Loucy (cell line): ENCODE results near the gene TAF1D.

Experiments
- H2AFZ ChIP-seq: fragments of 200-600 bp; sonication (generic); 2 replicates; pipeline ENCODE4 v1.6.0; 2016; ENCODE audit warnings: antibody characterized with exemption, mild to moderate bottlenecking, low read length, moderate library complexity
- H3F3A ChIP-seq: fragments of 200-600 bp; 2 replicates; pipeline ENCODE4 v1.6.0; 2016; ENCODE audit warnings: antibody characterized with exemption, low read depth, mild to moderate bottlenecking
- H3K27me3 ChIP-seq: fragments of 200-600 bp; sonication (generic); 2 replicates; pipeline ENCODE4 v1.6.1; 2014; ENCODE audit warnings: low read length, mild to moderate bottlenecking; ENCODE audit not compliant: insufficient read depth, poor library complexity, severe bottlenecking
- H3K36me3 ChIP-seq: fragments of 200-600 bp; sonication (generic); 2 replicates; pipeline ENCODE4 v1.6.1; 2016; ENCODE audit warnings: low read length; ENCODE audit not compliant: insufficient read depth
- H3K4me1 ChIP-seq: fragments of 200-600 bp; sonication (generic); 2 replicates; pipeline ENCODE4 v1.5.1; 2014; ENCODE audit warnings: low read length, mild to moderate bottlenecking; ENCODE audit not compliant: insufficient read depth, poor library complexity, severe bottlenecking
- H3K4me2 ChIP-seq: fragments of 200-600 bp; sonication (generic); 2 replicates; pipeline ENCODE4 v1.6.0; 2014; ENCODE audit warnings: antibody characterized with exemption, low read length, low read depth, mild to moderate bottlenecking; ENCODE audit not compliant: poor library complexity, severe bottlenecking
- H3K4me3 ChIP-seq: fragments of 200-600 bp; sonication (generic); 2 replicates; pipeline ENCODE4 v1.5.1; 2014; ENCODE audit warnings: low read length, mild to moderate bottlenecking, mixed read lengths; ENCODE audit not compliant: poor library complexity, severe bottlenecking
- H3K79me2 ChIP-seq: fragments of 200-600 bp; sonication (generic); 2 replicates; pipeline ENCODE4 v1.6.1; 2014; ENCODE audit warnings: low read length; ENCODE audit not compliant: insufficient read depth
- H3K9ac ChIP-seq: fragments of 200-600 bp; sonication (generic); 2 replicates; pipeline ENCODE4 v1.6.0; 2014; ENCODE audit warnings: mild to moderate bottlenecking, low read depth, low read length, moderate library complexity; ENCODE audit not compliant: poor library complexity, severe bottlenecking
- H3K9me2 ChIP-seq: fragments of 200-600 bp; sonication (generic); replicated peaks from 2 replicates; pipeline ENCODE4 v1.6.1; 2016; ENCODE audit warnings: low read depth, low read length, mixed read lengths
- H3K9me3 ChIP-seq: fragments of 200-600 bp; sonication (generic); 2 replicates; pipeline ENCODE4 v1.6.1; 2014; ENCODE audit warnings: mild to moderate bottlenecking, antibody characterized with exemption, low read length, low read depth; ENCODE audit not compliant: insufficient read depth
- H4K20me1 ChIP-seq: fragments of 200-600 bp; sonication (generic); 2 replicates; pipeline ENCODE4 v1.6.0; 2014; ENCODE audit warnings: antibody characterized with exemption, low read length, mild to moderate bottlenecking; ENCODE audit not compliant: insufficient read depth, poor library complexity, severe bottlenecking
- EZH2phosphoT487 ChIP-seq: fragments of 200-600 bp; IDR thresholded peaks from 2 replicates; pipeline ENCODE4 v1.6.1; 2018; ENCODE audit warnings: antibody characterized with exemption, mild to moderate bottlenecking, moderate library complexity, borderline replicate concordance
- TF ChIP-seq, protein P1 (sequence below): fragments of 200-600 bp; sonication (generic); conservative IDR thresholded peaks from 2 replicates; pipeline ENCODE4 v1.5.1; 2014; ENCODE audit warnings: mild to moderate bottlenecking, antibody characterized with exemption, low read length

Gene TAF1D

GRCh38 chr11:93740031-93740729 is 1.1 kb downstream of the TAF1D start:
- no peaks in the 10 kb centered on the region for H3K9me2 ChIP-seq
- H3K79me2 ChIP-seq, result peaks cover 87% of the 10 kb centered on the region
- no peaks in the 10 kb centered on the region for H3K9me3 ChIP-seq
- no peaks in the 10 kb centered on the region for H3K27me3 ChIP-seq
- TF ChIP-seq EZH2phosphoT487, result no peak
- TF ChIP-seq, protein P1, sequence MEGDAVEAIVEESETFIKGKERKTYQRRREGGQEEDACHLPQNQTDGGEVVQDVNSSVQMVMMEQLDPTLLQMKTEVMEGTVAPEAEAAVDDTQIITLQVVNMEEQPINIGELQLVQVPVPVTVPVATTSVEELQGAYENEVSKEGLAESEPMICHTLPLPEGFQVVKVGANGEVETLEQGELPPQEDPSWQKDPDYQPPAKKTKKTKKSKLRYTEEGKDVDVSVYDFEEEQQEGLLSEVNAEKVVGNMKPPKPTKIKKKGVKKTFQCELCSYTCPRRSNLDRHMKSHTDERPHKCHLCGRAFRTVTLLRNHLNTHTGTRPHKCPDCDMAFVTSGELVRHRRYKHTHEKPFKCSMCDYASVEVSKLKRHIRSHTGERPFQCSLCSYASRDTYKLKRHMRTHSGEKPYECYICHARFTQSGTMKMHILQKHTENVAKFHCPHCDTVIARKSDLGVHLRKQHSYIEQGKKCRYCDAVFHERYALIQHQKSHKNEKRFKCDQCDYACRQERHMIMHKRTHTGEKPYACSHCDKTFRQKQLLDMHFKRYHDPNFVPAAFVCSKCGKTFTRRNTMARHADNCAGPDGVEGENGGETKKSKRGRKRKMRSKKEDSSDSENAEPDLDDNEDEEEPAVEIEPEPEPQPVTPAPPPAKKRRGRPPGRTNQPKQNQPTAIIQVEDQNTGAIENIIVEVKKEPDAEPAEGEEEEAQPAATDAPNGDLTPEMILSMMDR, result no peak
- no peaks in the 10 kb centered on the region for H3F3A ChIP-seq
- no peak overlapping the region for H2AFZ ChIP-seq
- H3K4me3 ChIP-seq, result peak overlapping the region; percentile 92
- peaks cover 44% of the 10 kb centered on the region for H3K4me1 ChIP-seq
- peak overlapping the region; percentile 94 for H3K4me2 ChIP-seq
- peaks cover 60% of the 10 kb centered on the region for H4K20me1 ChIP-seq
- H3K9ac ChIP-seq, result peak overlapping the region; percentile 95
- H3K36me3 ChIP-seq, result peaks cover 39% of the 10 kb centered on the region

- H3F3A ChIP-seq, result no peaks in the 10 kb centered on the region
- H3K27me3 ChIP-seq, result no peaks in the 10 kb centered on the region
- peaks cover 75% of the 10 kb centered on the region for H4K20me1 ChIP-seq
- peaks cover 55% of the 10 kb centered on the region for H3K36me3 ChIP-seq
- H3K4me2 ChIP-seq, result peak overlapping the region; percentile 94
- no peaks in the 10 kb centered on the region for H3K9me3 ChIP-seq
- peaks cover 58% of the 10 kb centered on the region for H3K4me1 ChIP-seq
- peak overlapping the region; percentile 92 for H3K4me3 ChIP-seq
- no peak for TF ChIP-seq EZH2phosphoT487
- TF ChIP-seq, protein P1, result no peak
- peaks cover 97% of the 10 kb centered on the region for H3K79me2 ChIP-seq
- H3K9ac ChIP-seq, result peak overlapping the region; percentile 95
- no peak overlapping the region for H2AFZ ChIP-seq
- H3K9me2 ChIP-seq, result no peaks in the 10 kb centered on the region
These were observed 2.6 kb downstream of the TAF1D start for GRCh38 chr11:93738647-93739081.

DNA sequence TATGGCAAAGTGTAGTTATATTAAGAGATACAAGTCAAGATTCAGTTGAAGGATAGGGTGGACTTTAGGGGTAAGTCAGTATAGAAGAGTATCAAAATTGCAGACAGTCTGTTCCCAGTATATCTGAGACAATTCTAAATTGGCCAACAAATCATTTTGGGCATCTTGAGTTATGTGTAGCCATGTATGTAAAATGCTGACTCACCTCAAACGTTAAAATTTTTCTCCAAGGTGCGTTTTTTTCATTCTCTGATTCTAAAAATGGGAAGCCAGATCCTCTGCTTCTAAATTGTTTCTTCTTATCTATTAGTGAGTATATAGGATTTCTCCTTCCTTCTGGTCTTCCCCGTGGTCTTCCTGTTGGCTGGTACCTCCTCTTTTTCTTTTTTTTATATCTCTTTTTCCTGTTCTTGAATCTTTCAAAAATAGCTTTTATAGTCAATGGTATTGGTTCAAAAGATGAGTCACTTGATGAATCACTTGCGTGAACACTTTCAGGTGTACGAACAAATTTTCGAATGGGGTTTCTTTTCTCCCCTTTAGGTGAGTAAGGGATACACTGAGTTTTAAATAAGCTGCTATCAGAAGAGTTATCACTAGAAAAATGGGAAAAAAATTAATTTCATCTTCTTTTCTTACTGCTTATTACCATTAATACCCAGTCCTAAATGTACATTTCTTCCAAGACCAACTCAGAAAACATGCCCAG is 3.2 kb downstream of the TAF1D start:
- Histone ChIP-seq H2AFZ (no peak overlapping the region), H3K9me3 (no peaks in the 10 kb centered on the region), H3K9me2 (no peaks in the 10 kb centered on the region), H4K20me1 (peaks cover 82% of the 10 kb centered on the region), H3K79me2 (peaks cover 97% of the 10 kb centered on the region), H3K9ac (peak overlapping the region; percentile 95), H3K4me2 (peak overlapping the region; percentile 94), H3K36me3 (peaks cover 61% of the 10 kb centered on the region), H3K4me3 (peak overlapping the region; percentile 92), H3K4me1 (peaks cover 62% of the 10 kb centered on the region), H3K27me3 (no peaks in the 10 kb centered on the region), H3F3A (0 out of 2 replicates have a peak, but pooled peaks cover 4% of the 10 kb centered on the region)
- TF ChIP-seq, protein P1, result no peak
- TF ChIP-seq EZH2phosphoT487, result no peak
